GM12864 (cell line): ENCODE results near the gene FAM174B.
"Not testable (repeated sequence)": the region's sequence is repeated elsewhere in the genome, so short reads cannot be mapped to it uniquely, and the experiment has no call there.

Experiments used
- DNase-seq: peaks from one replicate; pipeline ENCODE4 v3.0.0-alpha.2; 2011; ENCODE audit warnings: low read depth
- H3K4me3 ChIP-seq: 2 replicates; pipeline ENCODE4 v1.5.1; 2011; ENCODE audit warnings: mild to moderate bottlenecking, low read depth, low read length, control low read depth
- CTCF ChIP-seq: IDR thresholded peaks from 2 replicates; pipeline ENCODE4 v1.5.1; 2011; ENCODE audit warnings: low read depth, mild to moderate bottlenecking, moderate library complexity, low read length, control low read depth, inconsistent platforms; ENCODE audit errors: missing control alignments

Gene FAM174B

GRCh38 chr15:92610101-92610520 is 45.5 kb downstream of the FAM174B start:
- no peak for DNase-seq
- H3K4me3 ChIP-seq = no peak overlapping the region
- no peak for TF ChIP-seq CTCF

GRCh38 chr15:92608866-92609700 is 46.5 kb downstream of the FAM174B start:
- no peak for DNase-seq
- no peak overlapping the region for H3K4me3 ChIP-seq
- no peak for TF ChIP-seq CTCF

- not testable (repeated sequence) for H3K4me3 ChIP-seq, DNase-seq
These were observed 48.8 kb downstream of the FAM174B start for GRCh38 chr15:92606836-92607150.

GRCh38 chr15:92606126-92606835 is 49.3 kb downstream of the FAM174B start:
- no peak overlapping the region for H3K4me3 ChIP-seq
- TF ChIP-seq CTCF = no peak
- no peak for DNase-seq

- TF ChIP-seq CTCF = no peak
- H3K4me3 ChIP-seq = no peak overlapping the region
- DNase-seq = no peak
These were observed 50.2 kb downstream of the FAM174B start for GRCh38 chr15:92605225-92605944.

- no peak for DNase-seq
- TF ChIP-seq CTCF = no peak
- no peak overlapping the region for H3K4me3 ChIP-seq
These were observed 51.7 kb downstream of the FAM174B start for GRCh38 chr15:92603743-92604470.

GRCh38 chr15:92603278-92603677 is 52.3 kb downstream of the FAM174B start:
- no peak for TF ChIP-seq CTCF
- DNase-seq = no peak
- no peak overlapping the region for H3K4me3 ChIP-seq
